NT2/D1 (cell line): ENCODE data around the gene ADAMTSL1.

Source experiments
- SUZ12 ChIP-seq: IDR thresholded peaks from 2 replicates; pipeline ENCODE4 v1.6.1; 2011; ENCODE audit not compliant: insufficient read length, insufficient read depth; ENCODE audit errors: extremely low read depth
- YY1 ChIP-seq: IDR thresholded peaks from 2 replicates; pipeline ENCODE4 v1.6.1; 2011; ENCODE audit not compliant: insufficient read length, insufficient read depth
- ZNF274 ChIP-seq: IDR thresholded peaks from 2 replicates; pipeline ENCODE4 v1.6.1; 2011; ENCODE audit warnings: mild to moderate bottlenecking, low read depth, low read length

DNA sequence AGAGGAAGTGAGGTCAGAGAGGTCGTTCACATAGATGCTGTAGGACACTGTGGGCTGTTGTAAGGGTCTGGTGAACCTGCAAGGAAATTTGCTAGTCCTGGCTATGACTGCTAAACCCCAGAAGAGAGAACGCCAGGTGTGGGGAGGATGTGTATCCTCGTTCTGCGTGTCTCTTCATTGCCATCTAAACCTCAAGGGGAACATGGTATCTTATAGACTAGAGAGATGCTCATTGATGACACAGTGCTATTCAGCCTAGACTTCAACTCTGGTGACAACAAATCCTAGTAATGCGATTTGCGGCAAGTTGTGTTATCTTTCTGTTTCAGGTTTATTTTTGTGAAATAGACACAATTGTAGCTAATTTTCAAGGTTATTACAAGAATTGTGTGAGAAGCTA, 140.2 kb downstream of the ADAMTSL1 start:
- TF ChIP-seq YY1, result no peak
- no peak for TF ChIP-seq SUZ12
- no peak for TF ChIP-seq ZNF274
